K562 (cell line): Measurements from ENCODE around the gene CNRIP1. TPM values are rescaled to one million over a fixed set of nuclear protein-coding genes. Genes with fewer than 3 reads are reported as not detected.

ENCODE experiments used
- ATAC-seq: fragments of 200-7000 bp; cut with Tn5 transposase; 3 replicates; pipeline ENCODE4 v1.9.1; 2020; ENCODE audit warnings: moderate library complexity
- BruUV-seq: library from RNA; stranded (reverse); fragments of 400-500 nt; replicated peaks from 2 replicates; lab custom pipeline; 2021; lab: Mats Ljungman, UMichigan
- CTCF ChIA-PET: fragments of 300-600 bp; formaldehyde crosslinking; extraction: SDS; loops from one replicate; lab custom pipeline; 2021; ENCODE audit warnings: low intra/inter-chr PET ratio; lab: Yijun Ruan, JAX
- POLR2A ChIA-PET: fragments of 300-600, 350-650 bp; sonication (Branson Sonifier 250); formaldehyde crosslinking; extraction: SDS; loops from one replicate; lab custom pipeline; 2021; ENCODE audit warnings: antibody characterized with exemption, inconsistent platforms; lab: Yijun Ruan, JAX
- DNase-seq, 4 experiments: peaks; one replicate each; pipeline versions ENCODE4 v3.0.0 to v3.0.0-alpha.2; 2011 to 2018; ENCODE audit warnings: low spot score in 3 of 4, mixed read lengths in 3 of 4; ENCODE audit errors: extremely low read depth in 1 of 4
- FAIRE-seq: peaks from 2 replicates; lab custom pipeline; 2011; peaks lifted over from hg19 to GRCh38; lab: Jason Lieb, UNC
- H2AFZ ChIP-seq: 2 replicates; pipeline ENCODE4 v1.6.0; 2011; ENCODE audit warnings: low read depth, low read length, control low read depth, inconsistent platforms
- H3K27ac ChIP-seq: fragments of 200-600 bp; 3 replicates; pipeline ENCODE4 v1.8.0; 2011; ENCODE audit warnings: low read depth, mild to moderate bottlenecking, control low read depth, inconsistent platforms, low read length, moderate library complexity, mixed read lengths; ENCODE audit errors: extremely low read depth
- H3K27me3 ChIP-seq, 2 experiments: fragments of 300-600 bp in 1 of 2; 2 replicates in 1 of 2; 3 replicates in 1 of 2; pipeline versions ENCODE4 v1.6.0 to v1.8.0; 2011; ENCODE audit warnings: inconsistent platforms in 2 of 2, low read length in 2 of 2, mild to moderate bottlenecking in 1 of 2, mixed read lengths in 1 of 2, moderate library complexity in 1 of 2; ENCODE audit not compliant: control insufficient read depth in 2 of 2, insufficient read depth in 2 of 2
- H3K36me3 ChIP-seq: fragments of 300-600 bp; 3 replicates; pipeline ENCODE4 v1.8.0; 2011; ENCODE audit warnings: mild to moderate bottlenecking, low read length, inconsistent platforms; ENCODE audit not compliant: control insufficient read depth, insufficient read depth
- H3K4me1 ChIP-seq, 2 experiments: fragments of 200-600 bp in 1 of 2; replicated peaks in 1 of 2; 2 replicates in 1 of 2; 3 replicates in 1 of 2; pipeline versions ENCODE4 v1.5.1 to v1.8.0; 2011; ENCODE audit warnings: inconsistent platforms in 2 of 2, low read length in 2 of 2, mild to moderate bottlenecking in 1 of 2, mixed read lengths in 1 of 2, moderate library complexity in 1 of 2; ENCODE audit not compliant: control insufficient read depth in 2 of 2, insufficient read depth in 2 of 2
- H3K4me2 ChIP-seq: 2 replicates; pipeline ENCODE4 v1.6.1; 2011; ENCODE audit warnings: low read length, control low read depth, inconsistent platforms, mixed read lengths; ENCODE audit not compliant: insufficient read depth
- H3K4me3 ChIP-seq: fragments of 200-600 bp; sonication (generic), shearing (Covaris generic); 2 replicates; pipeline ENCODE4 v1.5.1; 2016; ENCODE audit warnings: control low read depth, inconsistent platforms
- H3K79me2 ChIP-seq: fragments of 200-600 bp; 3 replicates; pipeline ENCODE4 v1.8.0; 2011; ENCODE audit warnings: low read length, inconsistent platforms; ENCODE audit not compliant: control insufficient read depth, insufficient read depth
- H3K9ac ChIP-seq, 2 experiments: 2 replicates each; pipeline versions ENCODE4 v1.6.0 to v1.6.1; 2011; ENCODE audit warnings: low read depth in 2 of 2, low read length in 2 of 2, control low read depth in 1 of 2, inconsistent platforms in 1 of 2, mild to moderate bottlenecking in 1 of 2, mixed read lengths in 1 of 2; ENCODE audit not compliant: insufficient read depth in 1 of 2
- H3K9me1 ChIP-seq: one replicate; pipeline ENCODE4 v1.6.0; 2011; ENCODE audit warnings: inconsistent platforms, mild to moderate bottlenecking, low read length, moderate library complexity; ENCODE audit not compliant: control insufficient read depth, insufficient read depth
- H3K9me3 ChIP-seq: replicated peaks from 2 replicates; pipeline ENCODE4 v1.5.1; 2011; ENCODE audit warnings: low read depth, low read length, inconsistent platforms; ENCODE audit not compliant: control insufficient read depth, insufficient read depth
- H4K20me1 ChIP-seq: replicated peaks from 2 replicates; pipeline ENCODE4 v1.6.1; 2011; ENCODE audit warnings: low read length, inconsistent platforms, mixed read lengths; ENCODE audit not compliant: control insufficient read depth, insufficient read depth
- FOXP1 ChIP-seq: sonication (generic); formaldehyde crosslinking; IDR thresholded peaks from 2 replicates; pipeline ENCODE4 v1.8.0; 2022; ENCODE audit warnings: mild to moderate bottlenecking, missing genetic modification reagents
- MAFF ChIP-seq: IDR thresholded peaks from 2 replicates; pipeline ENCODE4 v1.6.1; 2012; ENCODE audit warnings: low read length, improper control_type of control experiment
- SOX6 ChIP-seq: fragments of 450-650 bp; IDR thresholded peaks from 2 replicates; pipeline ENCODE4 v1.6.1; 2014; ENCODE audit warnings: mild to moderate bottlenecking
- SP1 ChIP-seq: sonication (generic); formaldehyde crosslinking; IDR thresholded peaks from 2 replicates; pipeline ENCODE4 v1.8.1; 2022; ENCODE audit warnings: mild to moderate bottlenecking, missing genetic modification reagents
- ZEB2 ChIP-seq: fragments of 450-650 bp; IDR thresholded peaks from 2 replicates; pipeline ENCODE4 v1.6.1; 2016
- WGBS: fragments of 100-300 bp; shearing (Covaris generic); methylation state at CpG from one replicate; pipeline ENCODE4 v1.1.6; 2016; ENCODE audit warnings: low coverage, mixed read lengths; ENCODE audit not compliant: insufficient coverage; ENCODE audit errors: missing lambda C conversion rate; 5-methylcytosine and 5-hydroxymethylcytosine counted together
- in situ Hi-C: fragments of 300-500 bp; cut with MboI; formaldehyde crosslinking; loops from 4 replicates; pipeline ENCODE4 v1.15.0; 2018; ENCODE audit warnings: inconsistent platforms, mixed read lengths
- intact Hi-C: fragments of 100-400 bp; cut with micrococcal nuclease; formaldehyde crosslinking; loops from 2 replicates; pipeline ENCODE4 v1.14.2; 2022
- polyA plus RNA-seq, 8 experiments: library from polyadenylated mRNA; depleted of rRNA in 4 of 8; stranded (reverse) in 5 of 8; unstranded in 3 of 8; fragments of >200 nt; fragmentation: Nextera tagmentation in 2 of 8; fragmentation: Illumina TruSeq in 1 of 8; extraction: Ambion mirVana in 2 of 8; extraction: Trizol in 1 of 8; gene quantifications; 2 replicates each; pipeline versions ENCODE4 v1.2.1 to v1.2.3, GENCODE V29; 2011 to 2014; ENCODE audit warnings: inconsistent platforms in 1 of 8, missing spikeins in 1 of 8
- total RNA-seq, 7 experiments: library from RNA; depleted of rRNA in 6 of 7; stranded (reverse); fragments of >200 nt in 6 of 7; fragmentation: Illumina TruSeq in 2 of 7; extraction: Trizol in 2 of 7; gene quantifications; 2 replicates each; pipeline versions ENCODE4 v1.2.1 to v1.2.3, GENCODE V29; 2011 to 2021; ENCODE audit warnings: low replicate concordance in 1 of 7
- TF ChIP-seq, protein P1 (sequence below): sonication (generic); formaldehyde crosslinking; IDR thresholded peaks from 2 replicates; pipeline ENCODE4 v1.8.1; 2022; ENCODE audit warnings: missing genetic modification reagents
- TF ChIP-seq, protein P2 (sequence below): fragments of 250-450 bp; sonication (Bioruptor Pico); IDR thresholded peaks from 2 replicates; pipeline ENCODE4 v1.9.0; 2021; ENCODE audit warnings: mild to moderate bottlenecking
- TF ChIP-seq, protein P3 (sequence below): fragments of 200-800 bp; sonication (Bioruptor generic); IDR thresholded peaks from 2 replicates; pipeline ENCODE4 v1.6.1; 2017; ENCODE audit warnings: missing genetic modification characterization, missing compliant biosample characterization

CNRIP1 gene
- total and polyA plus RNA-seq, 9 of the 15 experiments (the other 6 are each of a cell fraction or from before 2014, with no cell fraction given) = 0.59 to 2.1 (median 1.5) TPM

DNA sequence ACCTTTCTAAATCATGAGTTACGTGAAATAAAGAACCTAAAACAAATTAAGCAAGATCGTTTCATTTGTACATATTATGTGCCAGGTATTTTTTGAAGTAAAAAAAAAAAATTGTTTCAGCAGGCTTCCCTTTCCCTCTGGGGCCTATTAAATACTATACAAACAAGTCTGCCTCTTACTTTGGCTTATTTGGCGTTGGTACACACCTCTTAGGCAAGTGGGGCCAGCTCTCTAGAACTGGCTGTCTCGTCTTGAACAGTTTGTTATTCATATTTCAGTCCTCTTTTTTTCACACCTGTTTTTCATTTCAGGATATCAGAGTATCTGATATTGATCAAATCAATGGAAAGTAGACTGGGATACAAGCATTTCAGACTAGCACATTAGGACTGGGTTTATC, 40.1 kb downstream of the CNRIP1 start:
- CTCF ChIA-PET = no interaction called here
- ATAC-seq (no peak), DNase-seq (no peak), FAIRE-seq (no peak)
- H3K79me2 ChIP-seq = no peaks in the 10 kb centered on the region
- peaks cover 2 to 11% of the 10 kb centered on the region in 2 experiments; a peak in 3 of 5 replicates for H3K4me1 ChIP-seq
- in situ Hi-C loops (no loop called here), intact Hi-C loops (loop anchor here (5.0 kb wide), 1 partner anchor 82 kb away; no protein-coding TSS in a partner anchor)
- no peaks in the 10 kb centered on the region for H4K20me1 ChIP-seq
- no peaks in the 10 kb centered on the region for H3K27me3 ChIP-seq
- no peak overlapping the region for H3K27ac ChIP-seq
- H3K9me3 ChIP-seq = no peaks in the 10 kb centered on the region
- no peak overlapping the region for H3K9ac ChIP-seq
- no peaks in the 10 kb centered on the region for H3K9me1 ChIP-seq
- H2AFZ ChIP-seq = no peak overlapping the region
- H3K36me3 ChIP-seq = no peaks in the 10 kb centered on the region
- POLR2A ChIA-PET = no interaction called here
- no peak overlapping the region for H3K4me3 ChIP-seq
- TF ChIP-seq, protein P1, sequence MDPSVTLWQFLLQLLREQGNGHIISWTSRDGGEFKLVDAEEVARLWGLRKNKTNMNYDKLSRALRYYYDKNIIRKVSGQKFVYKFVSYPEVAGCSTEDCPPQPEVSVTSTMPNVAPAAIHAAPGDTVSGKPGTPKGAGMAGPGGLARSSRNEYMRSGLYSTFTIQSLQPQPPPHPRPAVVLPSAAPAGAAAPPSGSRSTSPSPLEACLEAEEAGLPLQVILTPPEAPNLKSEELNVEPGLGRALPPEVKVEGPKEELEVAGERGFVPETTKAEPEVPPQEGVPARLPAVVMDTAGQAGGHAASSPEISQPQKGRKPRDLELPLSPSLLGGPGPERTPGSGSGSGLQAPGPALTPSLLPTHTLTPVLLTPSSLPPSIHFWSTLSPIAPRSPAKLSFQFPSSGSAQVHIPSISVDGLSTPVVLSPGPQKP = no peak
- TF ChIP-seq, protein P2, sequence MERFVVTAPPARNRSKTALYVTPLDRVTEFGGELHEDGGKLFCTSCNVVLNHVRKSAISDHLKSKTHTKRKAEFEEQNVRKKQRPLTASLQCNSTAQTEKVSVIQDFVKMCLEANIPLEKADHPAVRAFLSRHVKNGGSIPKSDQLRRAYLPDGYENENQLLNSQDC (CRISPR knock-in tag) = no peak
- no peak for TF ChIP-seq SOX6
- TF ChIP-seq, protein P3, sequence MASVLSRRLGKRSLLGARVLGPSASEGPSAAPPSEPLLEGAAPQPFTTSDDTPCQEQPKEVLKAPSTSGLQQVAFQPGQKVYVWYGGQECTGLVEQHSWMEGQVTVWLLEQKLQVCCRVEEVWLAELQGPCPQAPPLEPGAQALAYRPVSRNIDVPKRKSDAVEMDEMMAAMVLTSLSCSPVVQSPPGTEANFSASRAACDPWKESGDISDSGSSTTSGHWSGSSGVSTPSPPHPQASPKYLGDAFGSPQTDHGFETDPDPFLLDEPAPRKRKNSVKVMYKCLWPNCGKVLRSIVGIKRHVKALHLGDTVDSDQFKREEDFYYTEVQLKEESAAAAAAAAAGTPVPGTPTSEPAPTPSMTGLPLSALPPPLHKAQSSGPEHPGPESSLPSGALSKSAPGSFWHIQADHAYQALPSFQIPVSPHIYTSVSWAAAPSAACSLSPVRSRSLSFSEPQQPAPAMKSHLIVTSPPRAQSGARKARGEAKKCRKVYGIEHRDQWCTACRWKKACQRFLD (CRISPR knock-in tag) = no peak
- no peak for TF ChIP-seq MAFF
- no peak for TF ChIP-seq FOXP1 (CRISPR knock-in tag)
- no peak for TF ChIP-seq SP1
- no peak for TF ChIP-seq ZEB2
- WGBS = 73% methylated on average over 4 of the region's 4 CpGs
- BruUV-seq = no TSS peak
- H3K4me2 ChIP-seq = no peak overlapping the region
